ENCODE data around the gene FARP1. TPM values are rescaled to one million over a fixed set of nuclear protein-coding genes. Genes with fewer than 3 reads are reported as not detected.
A peak's percentile ranks its signal among the peaks of the same experiment; 100 is the strongest.

Gene FARP1
- total and polyA plus RNA-seq, 2 of the 13 experiments (the other 11 are each of a cell fraction or from before 2014, with no cell fraction given), result 70.6 to 126 TPM

- TF ChIP-seq CREB3 (CRISPR knock-in tag; IDR thresholded peaks at IDR 0.05) (no peak), ZUFSP (CRISPR knock-in tag; IDR thresholded peaks at IDR 0.05; ENCODE audit: borderline replicate concordance) (no peak), TARDBP (CRISPR knock-in tag; IDR thresholded peaks at IDR 0.05) (no peak), NFYC (CRISPR knock-in tag; IDR thresholded peaks at IDR 0.05) (no peak), AHDC1 (CRISPR knock-in tag; IDR thresholded peaks at IDR 0.05; ENCODE audit: borderline replicate concordance) (no peak), FOXA1 (IDR thresholded peaks at IDR 0.05) (no peak), FOXA1 (CRISPR knock-in tag; IDR thresholded peaks at IDR 0.05) (no peak), EHMT2 (IDR thresholded peaks at IDR 0.05; ENCODE audit: borderline replicate concordance, low read depth, low read length) (no peak), SMC3 (IDR thresholded peaks at IDR 0.05; ENCODE audit: low read length) (no peak), IRF1 (CRISPR knock-in tag; IDR thresholded peaks at IDR 0.05; ENCODE audit: low read depth) (no peak), ZNF17 (CRISPR knock-in tag; IDR thresholded peaks at IDR 0.05) (no peak), GZF1 (CRISPR knock-in tag; IDR thresholded peaks at IDR 0.05) (no peak), CEBPB (IDR thresholded peaks at IDR 0.05; ENCODE audit: borderline replicate concordance, low read depth, low read length) (0 out of 2 replicates have a peak, but pooled peaks have one; percentile 10), ZNF503 (CRISPR knock-in tag; IDR thresholded peaks at IDR 0.05) (no peak), ZNF230 (CRISPR knock-in tag; IDR thresholded peaks at IDR 0.05) (no peak), DDIT3 (CRISPR knock-in tag; IDR thresholded peaks at IDR 0.05) (no peak)
Observed at GRCh38 chr13:98278068-98278724, 135.3 kb downstream of the FARP1 start (continued).

All from HepG2 (cell line).